Mesothelial cell of epicardium (in vitro differentiated cells): Measurements from ENCODE around the gene RAD54L. TPM values are rescaled to one million over a fixed set of nuclear protein-coding genes. Genes with fewer than 3 reads are reported as not detected.

Source experiments
- DNase-seq, 2 experiments: peaks; one replicate each; pipeline ENCODE4 v3.0.0; 2021; ENCODE audit warnings: low spot score in 2 of 2; ENCODE audit not compliant: unreplicated experiment in 2 of 2
- H3K27ac Mint-ChIP-seq: 2 replicates; pipeline ENCODE4 v1.8.0; 2021; ENCODE audit warnings: mixed read lengths
- H3K27me3 Mint-ChIP-seq: 2 replicates; pipeline ENCODE4 v1.8.0; 2021; ENCODE audit warnings: low read depth, mixed read lengths
- H3K36me3 Mint-ChIP-seq: 2 replicates; pipeline ENCODE4 v1.8.0; 2021; ENCODE audit warnings: mixed read lengths
- H3K4me1 Mint-ChIP-seq: 2 replicates; pipeline ENCODE4 v1.8.0; 2021; ENCODE audit warnings: mixed read lengths
- H3K4me3 Mint-ChIP-seq: 2 replicates; pipeline ENCODE4 v1.8.0; 2021; ENCODE audit warnings: mild to moderate bottlenecking, moderate library complexity, mixed read lengths
- H3K9me3 Mint-ChIP-seq: 2 replicates; pipeline ENCODE4 v1.8.0; 2021; ENCODE audit warnings: mixed read lengths
- total RNA-seq: library from RNA; stranded (reverse); gene quantifications from 3 replicates; pipeline ENCODE4 v1.2.1, GENCODE V29; 2021
- TF ChIP-seq, protein P1 (sequence below): fragments of 200-600 bp; sonication (generic); IDR thresholded peaks from one replicate; pipeline ENCODE4 v1.5.0; 2021; ENCODE audit warnings: antibody characterized with exemption; ENCODE audit not compliant: unreplicated experiment

RAD54L gene
- total RNA-seq, 1 donor from 2014 or later = 11.2 TPM

DNA sequence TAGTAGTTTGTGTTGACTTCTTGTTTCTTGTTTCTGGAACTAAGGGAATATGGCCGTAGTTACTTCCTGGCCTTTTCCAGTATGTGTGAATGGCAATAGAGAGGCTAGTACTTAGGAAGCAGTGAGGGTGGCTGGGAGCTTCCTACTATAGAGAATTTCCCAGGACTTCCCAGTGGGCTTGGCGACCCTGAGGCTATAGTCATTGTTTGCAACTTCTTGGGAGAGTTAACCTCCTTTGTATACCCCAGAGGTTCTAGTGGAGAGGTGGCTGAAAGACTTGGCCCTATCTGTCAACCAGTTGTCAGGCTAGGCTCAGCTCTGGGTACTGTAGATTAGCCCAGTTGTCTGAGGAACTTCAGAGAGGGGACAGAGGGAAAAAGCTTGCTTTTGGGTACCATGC, 15.6 kb downstream of the RAD54L start:
- H3K9me3 Mint-ChIP-seq = no peaks in the 10 kb centered on the region
- peaks cover 17% of the 10 kb centered on the region for H3K36me3 Mint-ChIP-seq
- no peaks in the 10 kb centered on the region for H3K27me3 Mint-ChIP-seq
- TF ChIP-seq, protein P1, sequence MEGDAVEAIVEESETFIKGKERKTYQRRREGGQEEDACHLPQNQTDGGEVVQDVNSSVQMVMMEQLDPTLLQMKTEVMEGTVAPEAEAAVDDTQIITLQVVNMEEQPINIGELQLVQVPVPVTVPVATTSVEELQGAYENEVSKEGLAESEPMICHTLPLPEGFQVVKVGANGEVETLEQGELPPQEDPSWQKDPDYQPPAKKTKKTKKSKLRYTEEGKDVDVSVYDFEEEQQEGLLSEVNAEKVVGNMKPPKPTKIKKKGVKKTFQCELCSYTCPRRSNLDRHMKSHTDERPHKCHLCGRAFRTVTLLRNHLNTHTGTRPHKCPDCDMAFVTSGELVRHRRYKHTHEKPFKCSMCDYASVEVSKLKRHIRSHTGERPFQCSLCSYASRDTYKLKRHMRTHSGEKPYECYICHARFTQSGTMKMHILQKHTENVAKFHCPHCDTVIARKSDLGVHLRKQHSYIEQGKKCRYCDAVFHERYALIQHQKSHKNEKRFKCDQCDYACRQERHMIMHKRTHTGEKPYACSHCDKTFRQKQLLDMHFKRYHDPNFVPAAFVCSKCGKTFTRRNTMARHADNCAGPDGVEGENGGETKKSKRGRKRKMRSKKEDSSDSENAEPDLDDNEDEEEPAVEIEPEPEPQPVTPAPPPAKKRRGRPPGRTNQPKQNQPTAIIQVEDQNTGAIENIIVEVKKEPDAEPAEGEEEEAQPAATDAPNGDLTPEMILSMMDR = no peak
- DNase-seq = no peak
- H3K4me1 Mint-ChIP-seq = no peaks in the 10 kb centered on the region
- no peak overlapping the region for H3K27ac Mint-ChIP-seq
- H3K4me3 Mint-ChIP-seq = no peak overlapping the region

GRCh38 chr1:46268578-46268977, 21.0 kb downstream of the RAD54L start:
- Mint-ChIP-seq H3K36me3 (peaks cover 19% of the 10 kb centered on the region), H3K4me1 (no peaks in the 10 kb centered on the region), H3K4me3 (no peak overlapping the region), H3K27ac (no peak overlapping the region), H3K9me3 (no peaks in the 10 kb centered on the region), H3K27me3 (no peaks in the 10 kb centered on the region)
- DNase-seq = no peak
- TF ChIP-seq, protein P1 = no peak

DNA sequence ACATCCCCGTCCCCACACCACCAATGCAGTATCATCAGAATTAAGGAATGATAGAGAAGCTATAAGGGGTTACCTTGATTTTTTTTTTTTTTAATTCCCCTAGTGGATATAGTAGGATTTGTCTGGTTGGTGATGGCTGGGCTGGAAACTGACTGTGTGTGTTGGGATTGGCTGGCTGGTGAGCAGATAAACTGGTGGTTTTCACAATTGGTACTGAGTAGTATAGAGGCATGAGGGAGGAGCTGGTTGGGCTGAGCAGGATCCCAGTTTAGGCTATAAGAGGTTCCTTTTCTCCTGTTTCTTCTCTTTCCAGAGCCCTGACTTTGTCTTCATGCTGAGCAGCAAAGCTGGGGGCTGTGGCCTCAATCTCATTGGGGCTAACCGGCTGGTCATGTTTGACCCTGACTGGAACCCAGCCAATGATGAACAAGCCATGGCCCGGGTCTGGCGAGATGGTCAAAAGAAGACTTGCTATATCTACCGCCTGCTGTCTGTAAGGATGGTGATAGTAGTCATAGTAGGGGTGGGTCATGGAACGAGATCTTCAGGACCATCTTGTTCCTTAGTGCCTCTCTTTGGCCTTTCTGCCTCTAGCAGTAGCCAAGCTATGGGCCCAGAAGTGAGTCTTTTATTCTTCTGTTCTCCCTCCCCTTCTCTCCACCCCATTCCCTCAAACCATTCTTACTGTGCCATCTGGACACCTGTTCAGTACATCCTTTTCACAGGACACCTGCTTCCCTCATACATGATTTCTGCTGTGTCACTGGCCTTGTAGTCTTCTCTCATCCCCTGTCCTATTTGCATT, 26.9 kb downstream of the RAD54L start:
- DNase-seq = no peak
- TF ChIP-seq, protein P1 = no peak
- Mint-ChIP-seq H3K4me1 (no peaks in the 10 kb centered on the region), H3K9me3 (no peaks in the 10 kb centered on the region), H3K4me3 (no peak overlapping the region), H3K36me3 (peaks cover 23% of the 10 kb centered on the region), H3K27me3 (no peaks in the 10 kb centered on the region), H3K27ac (no peak overlapping the region)

- Mint-ChIP-seq H3K27me3 (no peaks in the 10 kb centered on the region), H3K36me3 (peaks cover 22% of the 10 kb centered on the region), H3K4me1 (no peaks in the 10 kb centered on the region), H3K4me3 (no peak overlapping the region), H3K9me3 (no peaks in the 10 kb centered on the region), H3K27ac (no peak overlapping the region)
- no peak for DNase-seq
- TF ChIP-seq, protein P1 = no peak
These were observed 27.4 kb downstream of the RAD54L start for GRCh38 chr1:46275030-46275337.

DNA sequence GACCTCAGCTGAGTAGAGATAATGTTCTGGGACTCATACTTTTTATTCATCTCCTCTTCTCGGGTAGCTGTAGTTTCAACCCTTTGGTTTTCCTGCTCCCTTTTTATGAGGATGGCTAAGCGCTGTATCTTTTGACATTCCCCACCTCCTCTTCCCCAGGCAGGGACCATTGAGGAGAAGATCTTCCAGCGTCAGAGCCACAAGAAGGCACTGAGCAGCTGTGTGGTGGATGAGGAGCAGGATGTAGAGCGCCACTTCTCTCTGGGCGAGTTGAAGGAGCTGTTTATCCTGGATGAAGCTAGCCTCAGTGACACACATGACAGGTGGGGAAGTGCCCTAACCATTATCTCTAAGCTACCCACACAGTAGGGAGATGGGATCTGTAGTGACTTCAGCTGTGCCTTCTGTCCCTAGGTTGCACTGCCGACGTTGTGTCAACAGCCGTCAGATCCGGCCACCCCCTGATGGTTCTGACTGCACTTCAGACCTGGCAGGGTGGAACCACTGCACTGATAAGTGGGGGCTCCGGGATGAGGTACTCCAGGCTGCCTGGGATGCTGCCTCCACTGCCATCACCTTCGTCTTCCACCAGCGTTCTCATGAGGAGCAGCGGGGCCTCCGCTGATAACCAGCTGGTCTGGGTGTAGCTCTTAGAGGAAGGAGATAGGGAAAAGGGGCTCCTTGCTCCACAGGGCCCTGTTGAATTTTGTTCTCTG, 30.3 kb downstream of the RAD54L start:
- TF ChIP-seq, protein P1 = no peak
- Mint-ChIP-seq H3K27ac (no peak overlapping the region), H3K9me3 (no peaks in the 10 kb centered on the region), H3K4me1 (no peaks in the 10 kb centered on the region), H3K4me3 (no peak overlapping the region), H3K27me3 (no peaks in the 10 kb centered on the region), H3K36me3 (peaks cover 27% of the 10 kb centered on the region)
- DNase-seq = no peak
